Measurements from ENCODE around the gene LDHD. TPM values are rescaled to one million over a fixed set of nuclear protein-coding genes. Genes with fewer than 3 reads are reported as not detected.

Gene LDHD
- total and polyA plus RNA-seq, 2 of the 8 experiments (the other 6 are each of a cell fraction or from before 2014, with no cell fraction given): 14.9 to 18.2 TPM

DNA sequence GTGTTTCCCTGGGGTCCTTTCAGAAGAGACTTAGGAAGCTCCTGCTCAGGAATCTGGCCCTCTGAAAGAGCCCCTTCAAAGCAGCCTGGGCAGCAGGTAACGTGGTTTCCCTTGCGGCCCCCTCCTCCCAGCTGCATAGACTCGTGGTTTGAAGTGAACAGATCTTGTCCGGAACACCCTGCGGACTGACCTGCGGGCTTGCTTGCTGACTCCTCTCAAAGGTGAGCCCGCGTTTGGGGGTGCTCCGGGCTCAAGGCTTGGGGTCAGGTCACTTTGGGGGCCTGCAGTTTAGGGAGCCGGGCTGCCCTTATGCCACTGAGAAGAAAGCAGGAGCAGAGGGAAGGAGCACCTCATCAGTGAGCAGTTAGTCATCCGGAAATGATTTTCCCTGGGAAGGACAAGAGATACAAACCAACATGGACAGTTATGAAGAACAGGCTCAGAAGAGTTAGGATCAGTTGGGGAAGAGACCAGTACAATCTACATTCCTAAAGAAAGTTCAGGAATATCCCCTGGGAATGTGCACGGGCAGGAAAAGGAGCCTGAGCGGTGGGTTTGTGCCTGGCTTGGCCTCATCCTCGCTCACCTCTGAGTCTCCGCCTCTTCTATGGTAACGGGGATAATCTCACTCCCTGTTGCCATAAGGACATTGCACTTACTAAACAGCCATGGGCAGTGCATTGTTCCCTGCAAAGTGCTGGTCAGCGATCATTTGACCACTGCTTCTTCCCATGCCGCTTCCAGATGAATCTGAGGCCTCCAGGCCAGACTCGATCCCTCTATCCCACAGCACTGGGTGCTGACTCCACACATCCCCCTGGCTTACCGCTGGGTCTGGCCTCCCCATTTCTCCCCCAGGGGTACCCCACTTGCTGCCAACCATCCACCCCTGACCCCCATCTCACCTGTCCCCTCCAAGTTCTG, 10.0 kb downstream of the LDHD start:
- H2AFZ ChIP-seq (ENCODE audit: low read length): no peak overlapping the region
- no peak overlapping the region for H3K14ac ChIP-seq (ENCODE audit: insufficient read length)
- POLR2A ChIA-PET (ENCODE audit: partially characterized antibody): interaction anchor here (1.8 to 6.0 kb wide), 5 partner anchors 8 to 16 kb away, joined by 4 to 42 read pairs (median 8); partner anchors contain the start of gene LDHD
- H3K4ac ChIP-seq (replicated peaks; ENCODE audit: insufficient read length, low read depth, low read length): no peak overlapping the region
- CTCF ChIA-PET (ENCODE audit: partially characterized antibody): interaction anchor here (1.0 to 16.3 kb wide), 5 partner anchors 17 to 397 kb away, joined by 3 to 171 read pairs (median 8); partner anchors contain the start of gene ZNRF1
- no peak overlapping the region for H2BK120ac ChIP-seq (replicated peaks; ENCODE audit: low read depth, low read length)
- DNase-seq (ENCODE audit: low read depth in 1 of 2, low spot score in 2 of 2) (no peak), FAIRE-seq (no peak)
- H3K36me3 ChIP-seq (ENCODE audit: control insufficient read depth in 2 of 4, insufficient read depth in 4 of 4, low read length in 3 of 4): peaks cover 0 to 4% (median 0%) of the 10 kb centered on the region in 4 experiments; a peak in 2 of 8 replicates
- no peaks in the 10 kb centered on the region for H3K9me3 ChIP-seq (ENCODE audit: insufficient read depth in 2 of 2, low read depth in 1 of 2, low read length in 1 of 2)
- H3K9ac ChIP-seq (replicated peaks in 1 of 4; ENCODE audit: extremely low read depth in 1 of 4, low read depth in 3 of 4, low read length in 3 of 4): no peak overlapping the region
- H3K79me1 ChIP-seq (ENCODE audit: low read depth, low read length): peaks cover 9% of the 10 kb centered on the region
- 0 out of 2 replicates have a peak overlapping the region, but pooled peaks have one; percentile 12 for H2BK5ac ChIP-seq (ENCODE audit: low read depth, low read length)
- H4K20me1 ChIP-seq (replicated peaks in 1 of 2; ENCODE audit: control insufficient read depth in 1 of 2, insufficient read depth in 2 of 2, low read length in 2 of 2): peaks cover 3 to 9% of the 10 kb centered on the region in 2 experiments
- no peak overlapping the region for H3K23ac ChIP-seq (ENCODE audit: insufficient read length)
- H4K91ac ChIP-seq (replicated peaks; ENCODE audit: insufficient read length, low read length): no peak overlapping the region
- H3K27me3 ChIP-seq (replicated peaks in 1 of 4; ENCODE audit: control insufficient read depth in 3 of 4, extremely low read depth in 1 of 4, insufficient read depth in 3 of 4, low read length in 3 of 4): no peaks in the 10 kb centered on the region
- peak overlapping the region; percentile 75 for H4K8ac ChIP-seq (ENCODE audit: extremely low read depth, insufficient read depth, low read length)
- H2BK12ac ChIP-seq (ENCODE audit: low read depth, low read length): no peak overlapping the region
- H2BK20ac ChIP-seq (ENCODE audit: low read length): no peak overlapping the region
- 0 out of 2 replicates have a peak overlapping the region, but pooled peaks have one; percentile 4 for H3K27ac ChIP-seq (ENCODE audit: low read depth, low read length)
- H3K56ac ChIP-seq (replicated peaks; ENCODE audit: insufficient read length, low read depth, low read length): no peak overlapping the region
- no peak overlapping the region for H3K18ac ChIP-seq (ENCODE audit: extremely low read depth, low read length)
- 89% methylated on average over 20 of the region's 20 CpGs; no CpG with 5 or more reads in 1 of the 2 experiments for WGBS, 2 experiments (ENCODE audit: extremely low coverage in 1 of 2, insufficient coverage in 1 of 2, insufficient read length in 1 of 2, insufficient replicate concordance in 2 of 2, low coverage in 1 of 2, low lambda C conversion rate in 2 of 2, missing lambda C conversion rate in 1 of 2)
- no peak overlapping the region for H3K4me2 ChIP-seq (ENCODE audit: insufficient read depth in 1 of 2, low read depth in 2 of 2, low read length in 2 of 2)
- peaks cover 0 to 13% of the 10 kb centered on the region in 2 experiments; a peak in 1 of 4 replicates for H3K79me2 ChIP-seq (ENCODE audit: control insufficient read depth in 1 of 2, insufficient read depth in 2 of 2, low read length in 2 of 2)
- no peaks in the 10 kb centered on the region; the same call in 1 of the 2 replicates for H3K23me2 ChIP-seq (ENCODE audit: low read depth, low read length)
- no peak overlapping the region for H3K4me3 ChIP-seq (ENCODE audit: extremely low read depth in 1 of 4, insufficient read depth in 2 of 4, low read depth in 3 of 4, low read length in 4 of 4)
- H2BK15ac ChIP-seq (ENCODE audit: low read length): no peak overlapping the region
- H2AK5ac ChIP-seq (ENCODE audit: low read depth, low read length): no peak overlapping the region
- no peak overlapping the region for H4K5ac ChIP-seq (ENCODE audit: insufficient read length, low read depth, low read length)
- H3K4me1 ChIP-seq (replicated peaks in 1 of 4; ENCODE audit: control insufficient read depth in 3 of 4, insufficient read depth in 4 of 4, low read length in 3 of 4): peaks cover 8 to 30% (median 23%) of the 10 kb centered on the region in 4 experiments
- TF ChIP-seq MAX (IDR thresholded peaks at IDR 0.05): no peak
- TF ChIP-seq MAFK (IDR thresholded peaks at IDR 0.05; ENCODE audit: low read depth, low read length): no peak
- no peak for TF ChIP-seq RAD21 (IDR thresholded peaks at IDR 0.05 in 1 of 2, conservative IDR thresholded peaks at IDR 0.05 in 1 of 2; ENCODE audit: low read depth in 2 of 2, low read length in 2 of 2)
- TF ChIP-seq CHD2 (IDR thresholded peaks at IDR 0.05; ENCODE audit: low read length): no peak
- TF ChIP-seq KDM1A (IDR thresholded peaks at IDR 0.05; ENCODE audit: borderline replicate concordance, low read length): no peak

All from H1 (cell line).